ENCODE data around the gene TTC38. TPM values are rescaled to one million over a fixed set of nuclear protein-coding genes. Genes with fewer than 3 reads are reported as not detected.
A peak's percentile ranks its signal among the peaks of the same experiment; 100 is the strongest.

The TTC38 gene
- total RNA-seq, 1 experiment from 2014 or later: 31.5 TPM

DNA sequence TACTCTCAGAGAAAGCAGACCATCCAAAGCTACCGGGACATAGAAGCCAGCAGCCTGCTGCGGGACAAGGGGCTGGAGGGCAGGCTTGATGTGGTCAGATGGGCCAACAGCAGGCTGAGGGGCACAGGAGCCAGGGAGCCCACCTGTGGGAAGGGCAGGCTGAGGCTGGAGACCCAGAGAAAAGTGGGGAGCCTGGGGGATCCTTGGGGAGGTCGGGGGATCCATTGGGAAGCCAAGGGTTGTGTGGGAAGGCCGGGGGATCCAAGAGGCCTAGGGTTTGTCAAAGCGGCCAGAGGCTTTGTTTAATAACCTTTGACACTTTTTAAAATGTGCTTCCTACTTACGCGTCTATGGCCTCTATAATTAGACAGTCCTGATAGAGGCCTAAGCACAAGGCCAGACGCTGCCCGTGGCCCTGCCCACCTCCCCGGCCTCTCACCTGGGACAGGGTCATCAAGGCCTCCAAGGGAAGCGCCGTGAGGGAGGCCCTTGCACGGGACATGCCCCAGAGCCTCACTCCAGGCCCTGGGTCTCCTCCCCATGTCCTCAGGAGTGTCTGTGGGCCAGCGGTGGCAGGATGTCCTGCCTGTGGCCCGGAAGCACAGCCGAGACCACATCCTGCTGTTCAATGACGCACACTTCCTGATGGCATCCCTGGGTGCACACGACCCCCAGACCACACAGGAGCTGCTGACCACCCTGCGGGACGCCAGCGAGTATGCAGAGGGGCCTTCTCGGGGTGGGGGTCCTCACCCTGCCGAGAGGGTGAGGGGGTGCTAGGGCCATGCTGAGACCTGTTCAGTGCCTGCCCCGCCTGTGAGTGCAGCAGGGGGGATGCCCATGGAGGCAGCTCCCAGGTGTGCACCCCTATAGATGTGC, 20.3 kb downstream of the TTC38 start:
- no peak for DNase-seq
- H3K27me3 Mint-ChIP-seq (ENCODE audit: low read depth): no peaks in the 10 kb centered on the region; the same call in 1 of the 2 replicates
- no peaks in the 10 kb centered on the region for H3K27me3 ChIP-seq (ENCODE audit: insufficient read depth, low read length)
- H3K56ac ChIP-seq (ENCODE audit: insufficient read length, low read depth, low read length): no peak overlapping the region
- no peaks in the 10 kb centered on the region for H4K20me1 ChIP-seq (ENCODE audit: control insufficient read depth, insufficient read depth, insufficient read length)
- H3K9me3 Mint-ChIP-seq: no peaks in the 10 kb centered on the region
- H2BK20ac ChIP-seq (ENCODE audit: low read depth, low read length, poor library complexity, severe bottlenecking): no peak overlapping the region
- H3K79me2 ChIP-seq (ENCODE audit: insufficient read depth, low read length): no peaks in the 10 kb centered on the region
- H4K8ac ChIP-seq (replicated peaks; ENCODE audit: insufficient read length, low read depth, low read length): no peak overlapping the region
- H2AK5ac ChIP-seq (ENCODE audit: insufficient read length, low read length): no peak overlapping the region
- no peaks in the 10 kb centered on the region for H3K4me1 ChIP-seq (ENCODE audit: insufficient read depth, low read length)
- H3K9me3 ChIP-seq (ENCODE audit: control insufficient read depth, low read depth, low read length): no peaks in the 10 kb centered on the region
- H3K27ac ChIP-seq (ENCODE audit: insufficient read length, low read depth, low read length): no peak overlapping the region
- no peak overlapping the region for H3K4ac ChIP-seq (ENCODE audit: low read depth, low read length)
- H2BK15ac ChIP-seq (ENCODE audit: low read depth, low read length): no peak overlapping the region
- H2BK120ac ChIP-seq (ENCODE audit: low read depth, low read length, poor library complexity, severe bottlenecking): no peak overlapping the region
- no peak overlapping the region for H3T11ph ChIP-seq (ENCODE audit: low read length)
- H3K79me1 ChIP-seq (ENCODE audit: insufficient read depth, low read depth, low read length, poor library complexity, severe bottlenecking): no peaks in the 10 kb centered on the region
- no peak overlapping the region for H3K4me2 ChIP-seq (ENCODE audit: insufficient read depth, insufficient read length, low read length)
- H3K9ac ChIP-seq (ENCODE audit: extremely low read depth, insufficient read length, low read length): no peak overlapping the region
- no peak overlapping the region for H2BK5ac ChIP-seq (ENCODE audit: insufficient read length, low read length)
- TF ChIP-seq, protein P1, sequence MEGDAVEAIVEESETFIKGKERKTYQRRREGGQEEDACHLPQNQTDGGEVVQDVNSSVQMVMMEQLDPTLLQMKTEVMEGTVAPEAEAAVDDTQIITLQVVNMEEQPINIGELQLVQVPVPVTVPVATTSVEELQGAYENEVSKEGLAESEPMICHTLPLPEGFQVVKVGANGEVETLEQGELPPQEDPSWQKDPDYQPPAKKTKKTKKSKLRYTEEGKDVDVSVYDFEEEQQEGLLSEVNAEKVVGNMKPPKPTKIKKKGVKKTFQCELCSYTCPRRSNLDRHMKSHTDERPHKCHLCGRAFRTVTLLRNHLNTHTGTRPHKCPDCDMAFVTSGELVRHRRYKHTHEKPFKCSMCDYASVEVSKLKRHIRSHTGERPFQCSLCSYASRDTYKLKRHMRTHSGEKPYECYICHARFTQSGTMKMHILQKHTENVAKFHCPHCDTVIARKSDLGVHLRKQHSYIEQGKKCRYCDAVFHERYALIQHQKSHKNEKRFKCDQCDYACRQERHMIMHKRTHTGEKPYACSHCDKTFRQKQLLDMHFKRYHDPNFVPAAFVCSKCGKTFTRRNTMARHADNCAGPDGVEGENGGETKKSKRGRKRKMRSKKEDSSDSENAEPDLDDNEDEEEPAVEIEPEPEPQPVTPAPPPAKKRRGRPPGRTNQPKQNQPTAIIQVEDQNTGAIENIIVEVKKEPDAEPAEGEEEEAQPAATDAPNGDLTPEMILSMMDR (conservative IDR thresholded peaks at IDR 0.05): no peak
- H3K27ac Mint-ChIP-seq: peak overlapping the region in 1 of 3 experiments; percentile 77; a peak in 1 of 7 replicates
- peaks cover 11 to 40% (median 38%) of the 10 kb centered on the region in 3 experiments; a peak in 6 of 7 replicates for H3K36me3 Mint-ChIP-seq (ENCODE audit: insufficient read depth in 1 of 3, low read depth in 3 of 3)
- no peak overlapping the region for H2AFZ ChIP-seq (ENCODE audit: low read length)
- no peaks in the 10 kb centered on the region for H3K23me2 ChIP-seq (ENCODE audit: insufficient read length, low read depth, low read length, poor library complexity, severe bottlenecking)
- H3K4me3 Mint-ChIP-seq: no peak overlapping the region
- no CpG with 5 or more reads among the region's 24 CpGs for WGBS (ENCODE audit: extremely low coverage, insufficient read length, low lambda C conversion rate)
- no peak overlapping the region for H4K91ac ChIP-seq (ENCODE audit: insufficient read length, low read depth, low read length)
- no peak overlapping the region for H2BK12ac ChIP-seq (ENCODE audit: insufficient read length, low read depth, low read length)
- H3K18ac ChIP-seq (ENCODE audit: insufficient read length, low read depth, low read length): no peak overlapping the region
- H4K5ac ChIP-seq (ENCODE audit: insufficient read length, low read depth, low read length): no peak overlapping the region
- no peak overlapping the region for H3K14ac ChIP-seq (ENCODE audit: insufficient read depth, low read length)
- no peaks in the 10 kb centered on the region for H3K4me1 Mint-ChIP-seq
- H3K23ac ChIP-seq (ENCODE audit: insufficient read length, low read depth, low read length): no peak overlapping the region

All from H9 (cell line).